Neural cell (in vitro differentiated cells): ENCODE results near the gene MYO18B. TPM values are rescaled to one million over a fixed set of nuclear protein-coding genes. Genes with fewer than 3 reads are reported as not detected.

ENCODE experiments used
- H2AFZ ChIP-seq: fragments of 200-600, 300-800 bp; sonication (generic), shearing (Covaris generic); 2 replicates; pipeline ENCODE4 v1.6.0; 2014; ENCODE audit warnings: low read depth, mild to moderate bottlenecking, antibody characterized with exemption, low read length, moderate library complexity
- H3F3A ChIP-seq: fragments of 200-600 bp; shearing (Covaris generic); 2 replicates; pipeline ENCODE4 v1.6.1; 2016; ENCODE audit warnings: mild to moderate bottlenecking, moderate library complexity, mixed read lengths, antibody characterized with exemption, low read length; ENCODE audit not compliant: insufficient read depth, poor library complexity, severe bottlenecking
- H3K27ac ChIP-seq: fragments of 200-600, 300-800 bp; sonication (generic), shearing (Covaris generic); 2 replicates; pipeline ENCODE4 v1.5.1; 2014; ENCODE audit warnings: mild to moderate bottlenecking, low read length, moderate library complexity
- H3K27me3 ChIP-seq: fragments of 300-800, 200-600 bp; sonication (generic), shearing (Covaris generic); 2 replicates; pipeline ENCODE4 v1.6.0; 2014; ENCODE audit warnings: mild to moderate bottlenecking, low read depth, low read length, moderate library complexity; ENCODE audit not compliant: insufficient read depth
- H3K36me3 ChIP-seq: fragments of 300-800, 200-600 bp; sonication (generic), shearing (Covaris generic); 2 replicates; pipeline ENCODE4 v1.5.1; 2014; ENCODE audit warnings: mild to moderate bottlenecking, antibody characterized with exemption, low read length, moderate library complexity; ENCODE audit not compliant: insufficient read depth
- H3K4me2 ChIP-seq: fragments of 300-800, 200-600 bp; sonication (generic), shearing (Covaris generic); 2 replicates; pipeline ENCODE4 v1.6.0; 2014; ENCODE audit warnings: mild to moderate bottlenecking, low read length
- H3K4me3 ChIP-seq: fragments of 300-800, 200-600 bp; sonication (generic), shearing (Covaris generic); 2 replicates; pipeline ENCODE4 v1.5.1; 2014; ENCODE audit warnings: mild to moderate bottlenecking, low read length, moderate library complexity
- H3K79me2 ChIP-seq: fragments of 200-600 bp; shearing (Covaris generic); replicated peaks from 2 replicates; pipeline ENCODE4 v1.6.0; 2014; ENCODE audit warnings: mild to moderate bottlenecking, low read length, moderate library complexity; ENCODE audit not compliant: insufficient read depth
- H3K9ac ChIP-seq: fragments of 300-800, 200-600 bp; sonication (generic), shearing (Covaris generic); 2 replicates; pipeline ENCODE4 v1.6.1; 2016; ENCODE audit warnings: mild to moderate bottlenecking, low read length, mixed read lengths
- H3K9me2 ChIP-seq: fragments of 200-600 bp; shearing (Covaris generic); 2 replicates; pipeline ENCODE4 v1.6.1; 2016; ENCODE audit warnings: mild to moderate bottlenecking, low read length, mixed read lengths; ENCODE audit not compliant: insufficient read depth
- H3K9me3 ChIP-seq: fragments of 200-600, 300-800 bp; sonication (generic), shearing (Covaris generic); 2 replicates; pipeline ENCODE4 v1.6.1; 2016; ENCODE audit warnings: mild to moderate bottlenecking, mixed run types, low read length, moderate library complexity, mixed read lengths
- H4K20me1 ChIP-seq: fragments of 200-600 bp; shearing (Covaris generic); 2 replicates; pipeline ENCODE4 v1.6.1; 2016; ENCODE audit warnings: mild to moderate bottlenecking, mixed run types; ENCODE audit not compliant: insufficient read depth
- EP300 ChIP-seq: fragments of 450-650 bp; conservative IDR thresholded peaks from 2 replicates; pipeline ENCODE4 v1.6.1; 2014; ENCODE audit warnings: antibody characterized with exemption, mild to moderate bottlenecking, moderate library complexity; ENCODE audit not compliant: poor library complexity, severe bottlenecking
- EZH2 ChIP-seq: fragments of 200-600, 300-800 bp; shearing (Covaris generic), sonication (generic); IDR thresholded peaks from 2 replicates; pipeline ENCODE4 v1.6.1; 2014; ENCODE audit warnings: antibody characterized with exemption, low read length, borderline replicate concordance, mild to moderate bottlenecking; ENCODE audit not compliant: insufficient read depth, poor library complexity, severe bottlenecking
- MXI1 ChIP-seq: fragments of 450-650 bp; conservative IDR thresholded peaks from 2 replicates; pipeline ENCODE4 v1.6.1; 2014; ENCODE audit warnings: antibody characterized with exemption, mild to moderate bottlenecking; ENCODE audit not compliant: poor library complexity, severe bottlenecking
- POLR2AphosphoS5 ChIP-seq: IDR thresholded peaks from 2 replicates; pipeline ENCODE4 v1.6.1; 2012
- RAD21 ChIP-seq: fragments of 450-650 bp; conservative IDR thresholded peaks from 2 replicates; pipeline ENCODE4 v1.6.1; 2014; ENCODE audit warnings: antibody characterized with exemption, mild to moderate bottlenecking, moderate library complexity
- SMC3 ChIP-seq: fragments of 450-650 bp; conservative IDR thresholded peaks from 2 replicates; pipeline ENCODE4 v1.6.1; 2014; ENCODE audit warnings: antibody characterized with exemption, mild to moderate bottlenecking, moderate library complexity; ENCODE audit not compliant: poor library complexity
- TAF1 ChIP-seq: IDR thresholded peaks from 2 replicates; pipeline ENCODE4 v1.6.1; 2012; ENCODE audit warnings: low read depth
- polyA plus RNA-seq: library from polyadenylated mRNA; depleted of rRNA; stranded (reverse); fragments of >200 nt; gene quantifications from 2 replicates; pipeline ENCODE4 v1.2.3, GENCODE V29; 2014
- TF ChIP-seq, protein P1 (sequence below): IDR thresholded peaks from 2 replicates; pipeline ENCODE4 v1.6.1; 2012; ENCODE audit warnings: borderline replicate concordance
- TF ChIP-seq, protein P2 (sequence below): fragments of 450-650 bp; IDR thresholded peaks from 2 replicates; pipeline ENCODE4 v1.5.1; 2014; ENCODE audit warnings: antibody characterized with exemption, mild to moderate bottlenecking, moderate library complexity; ENCODE audit not compliant: poor library complexity, severe bottlenecking

Gene MYO18B
- polyA plus RNA-seq, 1 donor from 2014 or later = 0.71 TPM

DNA sequence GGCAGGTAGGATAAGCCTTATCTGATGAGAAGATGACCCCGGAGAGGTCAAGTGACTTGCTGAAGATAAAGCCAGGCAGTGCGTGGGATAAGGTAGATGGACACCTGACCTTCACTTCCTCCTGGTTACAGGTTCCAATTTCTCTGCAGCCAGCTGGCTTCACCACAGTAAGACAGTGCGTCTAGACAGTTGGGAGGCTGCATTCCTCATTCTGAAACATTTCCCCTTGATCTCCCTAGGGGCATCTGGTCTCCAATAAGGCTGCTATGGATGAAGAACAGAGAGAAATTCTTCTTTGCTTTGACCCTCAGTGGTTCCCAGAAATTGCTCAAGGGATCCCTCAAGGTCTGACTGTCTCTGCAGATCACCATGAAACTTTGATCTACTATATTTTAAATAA lies 211.3 kb downstream of the MYO18B start:
- TF ChIP-seq, protein P1, sequence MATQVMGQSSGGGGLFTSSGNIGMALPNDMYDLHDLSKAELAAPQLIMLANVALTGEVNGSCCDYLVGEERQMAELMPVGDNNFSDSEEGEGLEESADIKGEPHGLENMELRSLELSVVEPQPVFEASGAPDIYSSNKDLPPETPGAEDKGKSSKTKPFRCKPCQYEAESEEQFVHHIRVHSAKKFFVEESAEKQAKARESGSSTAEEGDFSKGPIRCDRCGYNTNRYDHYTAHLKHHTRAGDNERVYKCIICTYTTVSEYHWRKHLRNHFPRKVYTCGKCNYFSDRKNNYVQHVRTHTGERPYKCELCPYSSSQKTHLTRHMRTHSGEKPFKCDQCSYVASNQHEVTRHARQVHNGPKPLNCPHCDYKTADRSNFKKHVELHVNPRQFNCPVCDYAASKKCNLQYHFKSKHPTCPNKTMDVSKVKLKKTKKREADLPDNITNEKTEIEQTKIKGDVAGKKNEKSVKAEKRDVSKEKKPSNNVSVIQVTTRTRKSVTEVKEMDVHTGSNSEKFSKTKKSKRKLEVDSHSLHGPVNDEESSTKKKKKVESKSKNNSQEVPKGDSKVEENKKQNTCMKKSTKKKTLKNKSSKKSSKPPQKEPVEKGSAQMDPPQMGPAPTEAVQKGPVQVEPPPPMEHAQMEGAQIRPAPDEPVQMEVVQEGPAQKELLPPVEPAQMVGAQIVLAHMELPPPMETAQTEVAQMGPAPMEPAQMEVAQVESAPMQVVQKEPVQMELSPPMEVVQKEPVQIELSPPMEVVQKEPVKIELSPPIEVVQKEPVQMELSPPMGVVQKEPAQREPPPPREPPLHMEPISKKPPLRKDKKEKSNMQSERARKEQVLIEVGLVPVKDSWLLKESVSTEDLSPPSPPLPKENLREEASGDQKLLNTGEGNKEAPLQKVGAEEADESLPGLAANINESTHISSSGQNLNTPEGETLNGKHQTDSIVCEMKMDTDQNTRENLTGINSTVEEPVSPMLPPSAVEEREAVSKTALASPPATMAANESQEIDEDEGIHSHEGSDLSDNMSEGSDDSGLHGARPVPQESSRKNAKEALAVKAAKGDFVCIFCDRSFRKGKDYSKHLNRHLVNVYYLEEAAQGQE = no peak
- TF ChIP-seq SMC3 = no peak
- TF ChIP-seq MXI1 = no peak
- no peak for TF ChIP-seq RAD21
- TF ChIP-seq, protein P2, sequence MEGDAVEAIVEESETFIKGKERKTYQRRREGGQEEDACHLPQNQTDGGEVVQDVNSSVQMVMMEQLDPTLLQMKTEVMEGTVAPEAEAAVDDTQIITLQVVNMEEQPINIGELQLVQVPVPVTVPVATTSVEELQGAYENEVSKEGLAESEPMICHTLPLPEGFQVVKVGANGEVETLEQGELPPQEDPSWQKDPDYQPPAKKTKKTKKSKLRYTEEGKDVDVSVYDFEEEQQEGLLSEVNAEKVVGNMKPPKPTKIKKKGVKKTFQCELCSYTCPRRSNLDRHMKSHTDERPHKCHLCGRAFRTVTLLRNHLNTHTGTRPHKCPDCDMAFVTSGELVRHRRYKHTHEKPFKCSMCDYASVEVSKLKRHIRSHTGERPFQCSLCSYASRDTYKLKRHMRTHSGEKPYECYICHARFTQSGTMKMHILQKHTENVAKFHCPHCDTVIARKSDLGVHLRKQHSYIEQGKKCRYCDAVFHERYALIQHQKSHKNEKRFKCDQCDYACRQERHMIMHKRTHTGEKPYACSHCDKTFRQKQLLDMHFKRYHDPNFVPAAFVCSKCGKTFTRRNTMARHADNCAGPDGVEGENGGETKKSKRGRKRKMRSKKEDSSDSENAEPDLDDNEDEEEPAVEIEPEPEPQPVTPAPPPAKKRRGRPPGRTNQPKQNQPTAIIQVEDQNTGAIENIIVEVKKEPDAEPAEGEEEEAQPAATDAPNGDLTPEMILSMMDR = no peak
- TF ChIP-seq POLR2AphosphoS5 = no peak
- no peak for TF ChIP-seq EZH2
- no peak for TF ChIP-seq EP300
- no peak for TF ChIP-seq TAF1
- Histone ChIP-seq H3K36me3 (no peaks in the 10 kb centered on the region), H2AFZ (no peak overlapping the region), H3K4me2 (no peak overlapping the region), H3K9me2 (no peaks in the 10 kb centered on the region), H3K27ac (no peak overlapping the region), H3K27me3 (no peaks in the 10 kb centered on the region), H3K4me3 (no peak overlapping the region), H3K79me2 (no peaks in the 10 kb centered on the region), H3K9ac (no peak overlapping the region), H4K20me1 (no peaks in the 10 kb centered on the region), H3K9me3 (no peaks in the 10 kb centered on the region), H3F3A (no peaks in the 10 kb centered on the region)

DNA sequence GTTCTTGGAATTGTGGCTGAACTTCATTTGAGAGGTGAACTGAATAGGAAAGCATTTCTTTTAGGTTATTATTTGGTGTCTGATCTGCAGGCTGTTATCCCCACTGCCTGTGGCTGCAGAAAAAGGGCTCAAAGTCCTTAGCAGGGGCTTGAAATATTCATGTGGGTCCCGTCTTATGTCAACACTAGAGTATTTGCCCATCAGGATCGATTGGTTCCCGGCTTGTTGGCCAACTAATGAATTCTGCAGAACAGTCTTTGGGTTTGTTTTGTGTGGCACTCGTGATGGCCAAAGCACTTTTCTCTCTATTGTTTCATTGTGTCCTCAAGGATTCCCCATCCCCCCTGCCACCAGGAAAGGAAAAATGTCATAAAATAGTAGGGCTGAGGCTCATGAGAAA lies 211.9 kb downstream of the MYO18B start:
- no peaks in the 10 kb centered on the region for H3K36me3 ChIP-seq
- no peaks in the 10 kb centered on the region for H4K20me1 ChIP-seq
- no peak overlapping the region for H3K4me2 ChIP-seq
- H3K27me3 ChIP-seq = no peaks in the 10 kb centered on the region
- H3K79me2 ChIP-seq = no peaks in the 10 kb centered on the region
- H3K9me2 ChIP-seq = no peaks in the 10 kb centered on the region
- H3K9ac ChIP-seq = no peak overlapping the region
- no peaks in the 10 kb centered on the region for H3F3A ChIP-seq
- H2AFZ ChIP-seq = no peak overlapping the region
- H3K9me3 ChIP-seq = no peaks in the 10 kb centered on the region
- TF ChIP-seq EP300 (no peak), EZH2 (no peak)
- H3K4me3 ChIP-seq = no peak overlapping the region
- H3K27ac ChIP-seq = no peak overlapping the region

DNA sequence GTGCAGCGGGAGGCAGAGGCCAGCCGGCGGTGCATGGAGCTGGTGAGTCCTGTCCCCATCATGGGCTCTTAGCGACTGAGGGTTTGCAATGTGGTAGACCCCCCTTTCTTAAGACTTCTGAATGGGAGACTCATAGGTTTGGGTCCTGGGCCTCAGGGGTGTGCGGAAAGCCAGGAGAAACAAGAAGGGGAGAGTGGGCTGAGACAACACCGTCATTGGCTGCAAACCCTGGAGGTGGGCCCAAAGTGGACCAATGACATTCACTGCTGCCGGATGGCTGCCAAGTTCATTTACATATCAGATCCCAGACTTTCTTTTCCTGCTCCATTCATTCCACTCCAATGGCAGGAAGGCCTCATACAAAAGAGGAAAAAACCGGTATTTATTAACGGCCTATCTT lies 213.3 kb downstream of the MYO18B start:
- H3K4me2 ChIP-seq = no peak overlapping the region
- no peak overlapping the region for H2AFZ ChIP-seq
- no peaks in the 10 kb centered on the region for H3K79me2 ChIP-seq
- H3F3A ChIP-seq = no peaks in the 10 kb centered on the region
- TF ChIP-seq MXI1 (no peak), EZH2 (no peak), TAF1 (no peak), SMC3 (no peak), RAD21 (no peak)
- TF ChIP-seq, protein P2 = no peak
- no peaks in the 10 kb centered on the region for H3K9me3 ChIP-seq
- no peaks in the 10 kb centered on the region for H3K9me2 ChIP-seq
- no peaks in the 10 kb centered on the region for H4K20me1 ChIP-seq
- no peak overlapping the region for H3K9ac ChIP-seq
- no peaks in the 10 kb centered on the region for H3K27me3 ChIP-seq
- H3K36me3 ChIP-seq = no peaks in the 10 kb centered on the region
- H3K4me3 ChIP-seq = no peak overlapping the region
- no peak overlapping the region for H3K27ac ChIP-seq
